HepG2 (cell line): ENCODE measurements around the gene EED. TPM values are rescaled to one million over a fixed set of nuclear protein-coding genes. Genes with fewer than 3 reads are reported as not detected.
A peak's percentile ranks its signal among the peaks of the same experiment; 100 is the strongest.

Experiments
- GATAD2A ChIP-seq: IDR thresholded peaks from 2 replicates; pipeline ENCODE4 v1.6.1; 2016
- THAP11 ChIP-seq: IDR thresholded peaks from 2 replicates; pipeline ENCODE4 v1.6.1; 2016; ENCODE audit warnings: missing biosample characterization, missing genetic modification reagents
- ZNF589 ChIP-seq: sonication (generic); formaldehyde crosslinking; conservative IDR thresholded peaks from 2 replicates; pipeline ENCODE4 v1.8.0; 2022; ENCODE audit warnings: mild to moderate bottlenecking, moderate library complexity, missing genetic modification reagents
- polyA plus RNA-seq, 8 experiments: library from polyadenylated mRNA; depleted of rRNA in 3 of 8; stranded (reverse) in 7 of 8; unstranded in 1 of 8; fragments of >200 nt; fragmentation: Illumina TruSeq in 4 of 8; extraction: Trizol in 4 of 8; gene quantifications; 2 replicates each; pipeline versions ENCODE4 v1.2.1 to v1.2.3, GENCODE V29; 2011 to 2016; ENCODE audit warnings: low read depth in 4 of 8, missing spikeins in 1 of 8, mixed read lengths in 1 of 8; ENCODE audit not compliant: insufficient read depth in 1 of 8
- total RNA-seq, 5 experiments: library from RNA; depleted of rRNA; stranded (reverse); fragments of >200 nt; fragmentation: Illumina TruSeq; extraction: Trizol; gene quantifications; 2 replicates each; pipeline ENCODE4 v1.2.3, GENCODE V29; 2016; ENCODE audit warnings: low read depth in 1 of 5
- TF ChIP-seq, protein P1 (sequence below): sonication (generic); formaldehyde crosslinking; IDR thresholded peaks from 2 replicates; pipeline ENCODE4 v1.4.0; 2020; ENCODE audit warnings: mild to moderate bottlenecking, missing genetic modification reagents, borderline replicate concordance
- TF ChIP-seq, protein P2 (sequence below): sonication (generic); formaldehyde crosslinking; IDR thresholded peaks from 2 replicates; pipeline ENCODE4 v1.4.0; 2020; ENCODE audit warnings: missing genetic modification reagents, borderline replicate concordance
- TF ChIP-seq, protein P3 (sequence below): IDR thresholded peaks from 2 replicates; pipeline ENCODE4 v1.6.1; 2016; ENCODE audit warnings: low read depth, borderline replicate concordance
- TF ChIP-seq, protein P4 (sequence below): sonication (generic); formaldehyde crosslinking; IDR thresholded peaks from 2 replicates; pipeline ENCODE4 v1.4.0; 2020; ENCODE audit warnings: missing genetic modification reagents, borderline replicate concordance
- TF ChIP-seq, protein P5 (sequence below): sonication (generic); formaldehyde crosslinking; IDR thresholded peaks from 2 replicates; pipeline ENCODE4 v1.4.0; 2020; ENCODE audit warnings: low read depth, mild to moderate bottlenecking, missing genetic modification reagents
- TF ChIP-seq, protein P6 (sequence below): sonication (generic); formaldehyde crosslinking; IDR thresholded peaks from 2 replicates; pipeline ENCODE4 v1.5.0; 2020; ENCODE audit warnings: mild to moderate bottlenecking, missing genetic modification reagents, borderline replicate concordance

The EED gene
- total and polyA plus RNA-seq, 2 of the 13 experiments (the other 11 are each of a cell fraction or from before 2014, with no cell fraction given): 11.0 to 28.4 TPM

DNA sequence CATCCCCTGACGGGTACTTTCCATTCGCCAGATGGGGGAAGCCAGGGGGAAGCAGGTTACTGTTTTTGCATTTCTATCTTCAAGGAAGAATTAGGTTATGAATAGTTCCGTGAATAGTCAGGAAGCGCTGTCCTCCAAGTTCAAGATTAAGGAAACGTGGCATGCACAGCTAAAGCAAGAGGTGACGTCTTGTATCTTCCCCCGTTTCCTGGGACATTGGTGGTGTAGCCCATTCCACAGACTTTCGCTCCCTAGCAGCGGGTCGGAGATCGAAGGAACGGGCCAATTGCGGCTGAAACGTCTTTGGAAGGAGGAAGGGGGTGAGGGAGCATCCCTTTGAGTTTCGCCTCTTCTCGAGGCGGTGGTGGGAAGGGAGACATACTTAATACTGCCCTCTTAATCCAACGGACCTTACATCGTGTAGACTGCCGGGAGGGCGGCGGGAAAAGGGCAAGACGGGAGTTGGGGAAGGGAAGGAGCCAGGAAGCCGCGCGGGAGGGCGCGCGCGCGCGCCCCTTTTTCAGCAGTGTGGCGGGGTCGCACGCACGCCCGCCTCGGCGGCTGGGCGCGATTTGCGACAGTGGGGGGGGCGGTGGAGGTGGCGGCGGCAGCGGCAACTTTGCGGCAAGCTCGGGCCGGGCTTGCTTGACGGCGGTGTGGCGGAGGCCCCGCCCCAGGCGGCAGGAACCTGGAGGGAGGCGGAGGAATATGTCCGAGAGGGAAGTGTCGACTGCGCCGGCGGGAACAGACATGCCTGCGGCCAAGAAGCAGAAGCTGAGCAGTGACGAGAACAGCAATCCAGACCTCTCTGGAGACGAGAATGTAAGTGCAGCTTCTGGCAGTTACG, at the start of gene EED (continued):
- TF ChIP-seq, protein P1, sequence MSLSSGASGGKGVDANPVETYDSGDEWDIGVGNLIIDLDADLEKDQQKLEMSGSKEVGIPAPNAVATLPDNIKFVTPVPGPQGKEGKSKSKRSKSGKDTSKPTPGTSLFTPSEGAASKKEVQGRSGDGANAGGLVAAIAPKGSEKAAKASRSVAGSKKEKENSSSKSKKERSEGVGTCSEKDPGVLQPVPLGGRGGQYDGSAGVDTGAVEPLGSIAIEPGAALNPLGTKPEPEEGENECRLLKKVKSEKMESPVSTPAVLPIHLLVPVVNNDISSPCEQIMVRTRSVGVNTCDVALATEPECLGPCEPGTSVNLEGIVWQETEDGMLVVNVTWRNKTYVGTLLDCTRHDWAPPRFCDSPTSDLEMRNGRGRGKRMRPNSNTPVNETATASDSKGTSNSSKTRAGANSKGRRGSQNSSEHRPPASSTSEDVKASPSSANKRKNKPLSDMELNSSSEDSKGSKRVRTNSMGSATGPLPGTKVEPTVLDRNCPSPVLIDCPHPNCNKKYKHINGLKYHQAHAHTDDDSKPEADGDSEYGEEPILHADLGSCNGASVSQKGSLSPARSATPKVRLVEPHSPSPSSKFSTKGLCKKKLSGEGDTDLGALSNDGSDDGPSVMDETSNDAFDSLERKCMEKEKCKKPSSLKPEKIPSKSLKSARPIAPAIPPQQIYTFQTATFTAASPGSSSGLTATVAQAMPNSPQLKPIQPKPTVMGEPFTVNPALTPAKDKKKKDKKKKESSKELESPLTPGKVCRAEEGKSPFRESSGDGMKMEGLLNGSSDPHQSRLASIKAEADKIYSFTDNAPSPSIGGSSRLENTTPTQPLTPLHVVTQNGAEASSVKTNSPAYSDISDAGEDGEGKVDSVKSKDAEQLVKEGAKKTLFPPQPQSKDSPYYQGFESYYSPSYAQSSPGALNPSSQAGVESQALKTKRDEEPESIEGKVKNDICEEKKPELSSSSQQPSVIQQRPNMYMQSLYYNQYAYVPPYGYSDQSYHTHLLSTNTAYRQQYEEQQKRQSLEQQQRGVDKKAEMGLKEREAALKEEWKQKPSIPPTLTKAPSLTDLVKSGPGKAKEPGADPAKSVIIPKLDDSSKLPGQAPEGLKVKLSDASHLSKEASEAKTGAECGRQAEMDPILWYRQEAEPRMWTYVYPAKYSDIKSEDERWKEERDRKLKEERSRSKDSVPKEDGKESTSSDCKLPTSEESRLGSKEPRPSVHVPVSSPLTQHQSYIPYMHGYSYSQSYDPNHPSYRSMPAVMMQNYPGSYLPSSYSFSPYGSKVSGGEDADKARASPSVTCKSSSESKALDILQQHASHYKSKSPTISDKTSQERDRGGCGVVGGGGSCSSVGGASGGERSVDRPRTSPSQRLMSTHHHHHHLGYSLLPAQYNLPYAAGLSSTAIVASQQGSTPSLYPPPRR (CRISPR knock-in tag): peak; percentile 56; the same call in 1 of the 2 replicates
- TF ChIP-seq, protein P2, sequence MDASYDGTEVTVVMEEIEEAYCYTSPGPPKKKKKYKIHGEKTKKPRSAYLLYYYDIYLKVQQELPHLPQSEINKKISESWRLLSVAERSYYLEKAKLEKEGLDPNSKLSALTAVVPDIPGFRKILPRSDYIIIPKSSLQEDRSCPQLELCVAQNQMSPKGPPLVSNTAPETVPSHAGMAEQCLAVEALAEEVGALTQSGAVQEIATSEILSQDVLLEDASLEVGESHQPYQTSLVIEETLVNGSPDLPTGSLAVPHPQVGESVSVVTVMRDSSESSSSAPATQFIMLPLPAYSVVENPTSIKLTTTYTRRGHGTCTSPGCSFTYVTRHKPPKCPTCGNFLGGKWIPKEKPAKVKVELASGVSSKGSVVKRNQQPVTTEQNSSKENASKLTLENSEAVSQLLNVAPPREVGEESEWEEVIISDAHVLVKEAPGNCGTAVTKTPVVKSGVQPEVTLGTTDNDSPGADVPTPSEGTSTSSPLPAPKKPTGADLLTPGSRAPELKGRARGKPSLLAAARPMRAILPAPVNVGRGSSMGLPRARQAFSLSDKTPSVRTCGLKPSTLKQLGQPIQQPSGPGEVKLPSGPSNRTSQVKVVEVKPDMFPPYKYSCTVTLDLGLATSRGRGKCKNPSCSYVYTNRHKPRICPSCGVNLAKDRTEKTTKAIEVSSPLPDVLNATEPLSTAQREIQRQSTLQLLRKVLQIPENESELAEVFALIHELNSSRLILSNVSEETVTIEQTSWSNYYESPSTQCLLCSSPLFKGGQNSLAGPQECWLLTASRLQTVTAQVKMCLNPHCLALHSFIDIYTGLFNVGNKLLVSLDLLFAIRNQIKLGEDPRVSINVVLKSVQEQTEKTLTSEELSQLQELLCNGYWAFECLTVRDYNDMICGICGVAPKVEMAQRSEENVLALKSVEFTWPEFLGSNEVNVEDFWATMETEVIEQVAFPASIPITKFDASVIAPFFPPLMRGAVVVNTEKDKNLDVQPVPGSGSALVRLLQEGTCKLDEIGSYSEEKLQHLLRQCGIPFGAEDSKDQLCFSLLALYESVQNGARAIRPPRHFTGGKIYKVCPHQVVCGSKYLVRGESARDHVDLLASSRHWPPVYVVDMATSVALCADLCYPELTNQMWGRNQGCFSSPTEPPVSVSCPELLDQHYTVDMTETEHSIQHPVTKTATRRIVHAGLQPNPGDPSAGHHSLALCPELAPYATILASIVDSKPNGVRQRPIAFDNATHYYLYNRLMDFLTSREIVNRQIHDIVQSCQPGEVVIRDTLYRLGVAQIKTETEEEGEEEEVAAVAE (CRISPR knock-in tag): peak; percentile 37; the same call in 1 of the 2 replicates
- peak; percentile 70; the same call in 1 of the 2 replicates for TF ChIP-seq ZNF589 (CRISPR knock-in tag)
- TF ChIP-seq, protein P3, sequence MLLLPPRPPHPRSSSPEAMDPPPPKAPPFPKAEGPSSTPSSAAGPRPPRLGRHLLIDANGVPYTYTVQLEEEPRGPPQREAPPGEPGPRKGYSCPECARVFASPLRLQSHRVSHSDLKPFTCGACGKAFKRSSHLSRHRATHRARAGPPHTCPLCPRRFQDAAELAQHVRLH: peak; percentile 81; the same call in 1 of the 2 replicates
- TF ChIP-seq, protein P4, sequence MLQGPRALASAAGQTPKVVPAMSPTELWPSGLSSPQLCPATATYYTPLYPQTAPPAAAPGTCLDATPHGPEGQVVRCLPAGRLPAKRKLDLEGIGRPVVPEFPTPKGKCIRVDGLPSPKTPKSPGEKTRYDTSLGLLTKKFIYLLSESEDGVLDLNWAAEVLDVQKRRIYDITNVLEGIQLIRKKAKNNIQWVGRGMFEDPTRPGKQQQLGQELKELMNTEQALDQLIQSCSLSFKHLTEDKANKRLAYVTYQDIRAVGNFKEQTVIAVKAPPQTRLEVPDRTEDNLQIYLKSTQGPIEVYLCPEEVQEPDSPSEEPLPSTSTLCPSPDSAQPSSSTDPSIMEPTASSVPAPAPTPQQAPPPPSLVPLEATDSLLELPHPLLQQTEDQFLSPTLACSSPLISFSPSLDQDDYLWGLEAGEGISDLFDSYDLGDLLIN (CRISPR knock-in tag): 0 out of 2 replicates have a peak, but pooled peaks have one; percentile 23
- peak; percentile 83 for TF ChIP-seq THAP11 (CRISPR knock-in tag)
- TF ChIP-seq, protein P5, sequence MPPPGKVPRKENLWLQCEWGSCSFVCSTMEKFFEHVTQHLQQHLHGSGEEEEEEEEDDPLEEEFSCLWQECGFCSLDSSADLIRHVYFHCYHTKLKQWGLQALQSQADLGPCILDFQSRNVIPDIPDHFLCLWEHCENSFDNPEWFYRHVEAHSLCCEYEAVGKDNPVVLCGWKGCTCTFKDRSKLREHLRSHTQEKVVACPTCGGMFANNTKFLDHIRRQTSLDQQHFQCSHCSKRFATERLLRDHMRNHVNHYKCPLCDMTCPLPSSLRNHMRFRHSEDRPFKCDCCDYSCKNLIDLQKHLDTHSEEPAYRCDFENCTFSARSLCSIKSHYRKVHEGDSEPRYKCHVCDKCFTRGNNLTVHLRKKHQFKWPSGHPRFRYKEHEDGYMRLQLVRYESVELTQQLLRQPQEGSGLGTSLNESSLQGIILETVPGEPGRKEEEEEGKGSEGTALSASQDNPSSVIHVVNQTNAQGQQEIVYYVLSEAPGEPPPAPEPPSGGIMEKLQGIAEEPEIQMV (CRISPR knock-in tag): 0 out of 2 replicates have a peak, but pooled peaks have one; percentile 52
- peak; percentile 34; the same call in 1 of the 2 replicates for TF ChIP-seq GATAD2A (CRISPR knock-in tag)
- TF ChIP-seq, protein P6, sequence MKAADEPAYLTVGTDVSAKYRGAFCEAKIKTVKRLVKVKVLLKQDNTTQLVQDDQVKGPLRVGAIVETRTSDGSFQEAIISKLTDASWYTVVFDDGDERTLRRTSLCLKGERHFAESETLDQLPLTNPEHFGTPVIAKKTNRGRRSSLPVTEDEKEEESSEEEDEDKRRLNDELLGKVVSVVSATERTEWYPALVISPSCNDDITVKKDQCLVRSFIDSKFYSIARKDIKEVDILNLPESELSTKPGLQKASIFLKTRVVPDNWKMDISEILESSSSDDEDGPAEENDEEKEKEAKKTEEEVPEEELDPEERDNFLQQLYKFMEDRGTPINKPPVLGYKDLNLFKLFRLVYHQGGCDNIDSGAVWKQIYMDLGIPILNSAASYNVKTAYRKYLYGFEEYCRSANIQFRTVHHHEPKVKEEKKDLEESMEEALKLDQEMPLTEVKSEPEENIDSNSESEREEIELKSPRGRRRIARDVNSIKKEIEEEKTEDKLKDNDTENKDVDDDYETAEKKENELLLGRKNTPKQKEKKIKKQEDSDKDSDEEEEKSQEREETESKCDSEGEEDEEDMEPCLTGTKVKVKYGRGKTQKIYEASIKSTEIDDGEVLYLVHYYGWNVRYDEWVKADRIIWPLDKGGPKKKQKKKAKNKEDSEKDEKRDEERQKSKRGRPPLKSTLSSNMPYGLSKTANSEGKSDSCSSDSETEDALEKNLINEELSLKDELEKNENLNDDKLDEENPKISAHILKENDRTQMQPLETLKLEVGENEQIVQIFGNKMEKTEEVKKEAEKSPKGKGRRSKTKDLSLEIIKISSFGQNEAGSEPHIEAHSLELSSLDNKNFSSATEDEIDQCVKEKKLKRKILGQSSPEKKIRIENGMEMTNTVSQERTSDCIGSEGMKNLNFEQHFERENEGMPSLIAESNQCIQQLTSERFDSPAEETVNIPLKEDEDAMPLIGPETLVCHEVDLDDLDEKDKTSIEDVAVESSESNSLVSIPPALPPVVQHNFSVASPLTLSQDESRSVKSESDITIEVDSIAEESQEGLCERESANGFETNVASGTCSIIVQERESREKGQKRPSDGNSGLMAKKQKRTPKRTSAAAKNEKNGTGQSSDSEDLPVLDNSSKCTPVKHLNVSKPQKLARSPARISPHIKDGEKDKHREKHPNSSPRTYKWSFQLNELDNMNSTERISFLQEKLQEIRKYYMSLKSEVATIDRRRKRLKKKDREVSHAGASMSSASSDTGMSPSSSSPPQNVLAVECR: peak; percentile 85
